Breast epithelium (tissue), 4 donors: ENCODE results near the gene LTBP2. TPM values are rescaled to one million over a fixed set of nuclear protein-coding genes. Genes with fewer than 3 reads are reported as not detected.

Experiments
- DNase-seq, 2 donors: peaks; one replicate each; pipeline ENCODE4 v3.0.0-alpha.2; 2019; ENCODE audit warnings: low spot score in 2 of 2
- H3K27ac ChIP-seq, 2 donors: fragments of 200-600 bp; sonication (generic) in 1 of 2; one replicate each; pipeline ENCODE4 v1.5.1; 2016 to 2019; ENCODE audit warnings: mild to moderate bottlenecking in 1 of 2
- H3K27me3 ChIP-seq, 2 donors: fragments of 200-600 bp; sonication (generic) in 1 of 2; one replicate each; pipeline versions ENCODE4 v1.5.1 to v1.6.0; 2017 to 2019; ENCODE audit warnings: control low read depth in 1 of 2, mild to moderate bottlenecking in 1 of 2
- H3K36me3 ChIP-seq: fragments of 200-600 bp; one replicate; pipeline ENCODE4 v1.5.1; 2019
- H3K4me1 ChIP-seq, 2 donors: fragments of 200-600 bp; sonication (generic); one replicate each; pipeline ENCODE4 v1.5.1; 2016 to 2019; ENCODE audit warnings: control low read depth in 1 of 2
- H3K4me3 ChIP-seq, 3 donors: fragments of 200-600 bp; sonication (generic); 1 replicate in 2 of 3; 2 replicates in 1 of 3; pipeline ENCODE4 v1.5.1; 2016 to 2019; ENCODE audit warnings: mild to moderate bottlenecking in 3 of 3, moderate library complexity in 2 of 3
- H3K9me3 ChIP-seq, 2 donors: fragments of 200-600 bp; sonication (generic) in 1 of 2; one replicate each; pipeline ENCODE4 v1.5.1; 2016 to 2019; ENCODE audit warnings: control low read depth in 1 of 2
- POLR2A ChIP-seq: fragments of 450-650 bp; IDR thresholded peaks from one replicate; pipeline ENCODE4 v1.6.1; 2016; ENCODE audit warnings: antibody characterized with exemption, mild to moderate bottlenecking, moderate library complexity
- POLR2AphosphoS5 ChIP-seq, 3 donors: sonication (generic); formaldehyde crosslinking; IDR thresholded peaks; one replicate each; pipeline ENCODE4 v1.6.1; 2017; ENCODE audit warnings: antibody characterized with exemption in 3 of 3
- intact Hi-C: fragments of 100-400 bp; cut with DNase I; formaldehyde crosslinking; loops from one replicate; pipeline ENCODE4 v1.15.1; 2023; ENCODE audit warnings: low total_unique reads
- total RNA-seq, 3 donors: library from RNA; depleted of rRNA; stranded (reverse); fragments of >200 nt; gene quantifications; one replicate each; pipeline ENCODE4 v1.1.0, GENCODE V29; 2016
- TF ChIP-seq, protein P1 (sequence below), 3 donors: fragments of 450-650 bp; IDR thresholded peaks; one replicate each; pipeline ENCODE4 v1.5.1; 2016 to 2017; ENCODE audit warnings: antibody characterized with exemption in 3 of 3, mild to moderate bottlenecking in 3 of 3, moderate library complexity in 3 of 3

LTBP2 gene
- total RNA-seq, 3 donors from 2014 or later = 34.7 to 91.1 (median 79.0) TPM

DNA sequence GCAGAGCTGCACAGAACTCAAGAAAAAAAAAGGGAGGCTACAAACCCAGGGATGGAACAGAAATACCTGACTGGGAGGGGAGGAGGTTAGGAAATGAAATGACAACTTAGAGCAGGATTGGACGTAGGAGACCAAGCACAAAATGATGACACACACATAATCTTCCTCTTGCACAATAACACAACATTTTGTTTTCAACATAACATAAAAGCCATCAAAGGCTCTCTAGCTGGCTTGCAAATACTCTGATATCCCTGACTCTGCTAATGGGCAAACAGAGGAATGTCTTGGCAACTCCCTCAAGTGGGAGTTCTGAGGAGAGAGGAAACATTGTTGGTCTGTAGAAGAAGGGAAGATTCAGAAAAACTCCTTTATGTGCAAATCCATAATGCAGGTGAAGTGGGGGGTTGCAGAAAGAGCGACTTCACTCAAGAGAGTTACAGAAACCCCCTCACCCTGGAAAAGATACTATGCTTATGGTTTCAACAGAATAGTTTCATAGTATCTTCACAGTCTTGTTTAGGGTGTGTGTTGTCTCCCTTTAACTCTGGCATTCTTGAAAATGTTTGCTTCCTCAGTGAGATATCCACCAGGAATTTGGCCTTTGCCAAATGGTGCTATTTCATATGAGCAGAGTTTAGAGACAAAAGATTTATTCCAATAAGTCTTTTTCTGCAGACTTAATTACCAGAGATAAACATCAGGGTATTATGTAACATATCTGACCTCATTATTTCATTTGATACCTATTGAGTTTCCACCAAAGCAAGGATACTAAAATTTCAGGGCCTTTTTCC lies 43.8 kb upstream of the LTBP2 start:
- peak overlapping the region; percentile 71 to 76 for H3K27ac ChIP-seq
- H3K27me3 ChIP-seq = no peaks in the 10 kb centered on the region
- peaks cover 0 to 4% of the 10 kb centered on the region in 2 donors for H3K4me1 ChIP-seq
- H3K9me3 ChIP-seq = no peaks in the 10 kb centered on the region
- no peak for DNase-seq
- intact Hi-C loops = no loop called here
- TF ChIP-seq, protein P1, sequence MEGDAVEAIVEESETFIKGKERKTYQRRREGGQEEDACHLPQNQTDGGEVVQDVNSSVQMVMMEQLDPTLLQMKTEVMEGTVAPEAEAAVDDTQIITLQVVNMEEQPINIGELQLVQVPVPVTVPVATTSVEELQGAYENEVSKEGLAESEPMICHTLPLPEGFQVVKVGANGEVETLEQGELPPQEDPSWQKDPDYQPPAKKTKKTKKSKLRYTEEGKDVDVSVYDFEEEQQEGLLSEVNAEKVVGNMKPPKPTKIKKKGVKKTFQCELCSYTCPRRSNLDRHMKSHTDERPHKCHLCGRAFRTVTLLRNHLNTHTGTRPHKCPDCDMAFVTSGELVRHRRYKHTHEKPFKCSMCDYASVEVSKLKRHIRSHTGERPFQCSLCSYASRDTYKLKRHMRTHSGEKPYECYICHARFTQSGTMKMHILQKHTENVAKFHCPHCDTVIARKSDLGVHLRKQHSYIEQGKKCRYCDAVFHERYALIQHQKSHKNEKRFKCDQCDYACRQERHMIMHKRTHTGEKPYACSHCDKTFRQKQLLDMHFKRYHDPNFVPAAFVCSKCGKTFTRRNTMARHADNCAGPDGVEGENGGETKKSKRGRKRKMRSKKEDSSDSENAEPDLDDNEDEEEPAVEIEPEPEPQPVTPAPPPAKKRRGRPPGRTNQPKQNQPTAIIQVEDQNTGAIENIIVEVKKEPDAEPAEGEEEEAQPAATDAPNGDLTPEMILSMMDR (IDR thresholded peaks at IDR 0.05) = no peak
- no peak for TF ChIP-seq POLR2A
- peak in 2 of 3 donors; percentile 11 to 20 for TF ChIP-seq POLR2AphosphoS5 (IDR thresholded peaks at IDR 0.05)
- H3K36me3 ChIP-seq = no peaks in the 10 kb centered on the region
- no peak overlapping the region for H3K4me3 ChIP-seq

DNA sequence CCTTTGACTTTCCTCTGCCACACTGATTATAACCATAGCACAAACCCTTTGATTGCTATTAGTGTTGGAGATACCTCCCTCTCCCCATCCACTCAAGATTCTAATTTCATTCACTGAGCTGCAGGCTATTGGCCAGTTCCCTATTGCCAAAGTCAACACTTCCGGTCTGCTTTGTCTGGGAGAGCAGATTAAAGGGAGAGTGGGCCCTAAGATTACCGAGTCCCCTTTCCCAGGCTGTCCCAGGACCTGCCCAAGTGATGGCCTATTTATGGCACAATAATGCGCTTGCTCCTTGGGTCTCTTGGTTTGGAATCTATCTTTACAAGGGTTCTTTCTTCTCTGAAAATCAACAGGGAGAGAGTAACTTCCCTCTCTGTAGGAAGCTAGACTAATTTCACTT lies 42.9 kb upstream of the LTBP2 start:
- Histone ChIP-seq H3K4me3 (no peak overlapping the region), H3K9me3 (no peaks in the 10 kb centered on the region), H3K27me3 (no peaks in the 10 kb centered on the region), H3K36me3 (no peaks in the 10 kb centered on the region), H3K4me1 (peaks cover 0 to 4% of the 10 kb centered on the region in 2 donors), H3K27ac (peak overlapping the region; percentile 71 to 76)
- intact Hi-C loops = no loop called here
- DNase-seq = no peak
- TF ChIP-seq POLR2A = no peak
- TF ChIP-seq, protein P1 (IDR thresholded peaks at IDR 0.05) = no peak
- no peak for TF ChIP-seq POLR2AphosphoS5 (IDR thresholded peaks at IDR 0.05)

DNA sequence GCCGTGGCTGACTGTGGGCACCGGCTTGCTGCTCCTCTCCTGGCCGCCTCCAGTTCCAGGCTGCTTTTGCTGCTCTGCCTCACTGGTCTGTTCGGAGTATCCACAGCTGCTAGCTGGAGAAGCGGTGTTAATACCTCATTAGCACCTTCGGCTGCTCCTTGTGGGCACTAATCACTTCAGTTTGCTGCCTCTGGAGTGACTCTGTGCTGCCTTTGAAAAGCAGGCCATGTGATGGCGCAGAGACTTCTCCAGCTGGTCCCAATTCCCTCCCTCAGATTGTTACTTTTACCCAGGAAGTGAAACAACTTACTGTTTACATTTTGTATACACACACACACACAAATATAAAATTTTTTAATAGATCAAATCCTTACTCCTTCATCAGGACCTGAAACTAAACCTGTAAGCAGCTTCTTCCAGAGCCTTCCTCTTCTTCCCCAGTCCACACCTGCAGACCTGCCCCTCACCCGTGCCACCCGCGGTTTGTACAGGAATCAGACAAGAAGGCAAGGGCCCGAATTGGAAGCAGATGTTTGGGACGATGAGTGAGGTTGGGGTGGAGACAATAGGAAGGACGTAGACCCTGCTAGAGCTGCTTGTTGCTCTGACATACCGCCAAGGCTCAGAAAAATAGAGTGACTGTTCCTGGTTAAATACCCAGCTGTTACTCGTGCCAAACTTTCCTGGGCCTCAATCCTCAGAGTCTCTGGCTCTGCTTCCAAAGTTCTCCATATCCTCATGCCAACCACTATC lies 41.5 kb upstream of the LTBP2 start:
- no peak for DNase-seq
- no peaks in the 10 kb centered on the region for H3K27me3 ChIP-seq
- intact Hi-C loops = no loop called here
- H3K27ac ChIP-seq = peak overlapping the region; percentile 71 to 76
- TF ChIP-seq, protein P1 (IDR thresholded peaks at IDR 0.05) = no peak
- TF ChIP-seq POLR2A (no peak), POLR2AphosphoS5 (IDR thresholded peaks at IDR 0.05) (no peak)
- no peak overlapping the region for H3K4me3 ChIP-seq
- no peaks in the 10 kb centered on the region for H3K36me3 ChIP-seq
- peaks cover 0 to 7% of the 10 kb centered on the region in 2 donors for H3K4me1 ChIP-seq
- H3K9me3 ChIP-seq = no peaks in the 10 kb centered on the region

DNA sequence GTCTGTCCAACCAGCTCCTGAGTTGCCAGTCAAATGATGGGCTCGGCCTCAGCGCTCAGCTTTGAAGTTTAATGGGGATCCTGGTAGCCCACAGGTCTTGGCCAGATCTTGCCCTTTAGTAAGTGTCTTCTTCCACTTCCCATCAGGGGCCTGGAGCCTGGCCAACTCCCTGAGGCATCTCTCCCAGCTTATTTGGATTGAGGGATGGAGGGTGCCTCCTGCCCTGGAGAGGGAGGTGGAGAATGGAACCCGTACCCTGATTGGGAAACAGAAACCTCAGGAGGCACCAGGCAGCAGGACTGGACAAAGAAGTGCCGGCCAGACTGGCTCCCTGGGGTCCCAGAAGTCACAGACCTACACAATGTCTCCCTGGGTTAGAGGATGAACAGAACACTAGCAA lies 40.5 kb upstream of the LTBP2 start:
- peak overlapping the region; percentile 71 to 76 for H3K27ac ChIP-seq
- H3K27me3 ChIP-seq = no peaks in the 10 kb centered on the region
- no peaks in the 10 kb centered on the region for H3K36me3 ChIP-seq
- peaks cover 0 to 14% of the 10 kb centered on the region in 2 donors for H3K4me1 ChIP-seq
- H3K4me3 ChIP-seq = no peak overlapping the region
- H3K9me3 ChIP-seq = no peaks in the 10 kb centered on the region
- DNase-seq = no peak
- TF ChIP-seq POLR2AphosphoS5 (IDR thresholded peaks at IDR 0.05) (no peak), POLR2A (no peak)
- TF ChIP-seq, protein P1 (IDR thresholded peaks at IDR 0.05) = no peak
- intact Hi-C loops = no loop called here
